Activated naive CD4-positive, alpha-beta T cell treated with anti-CD3 and anti-CD28 coated beads, Interleukin-2, amount 50 U/mL, for 72 hours (primary cell): ENCODE results near the gene MAGED1. TPM values are rescaled to one million over a fixed set of nuclear protein-coding genes. Genes with fewer than 3 reads are reported as not detected.
A peak's percentile ranks its signal among the peaks of the same experiment; 100 is the strongest.

ENCODE experiments used
- ATAC-seq, 2 donors: fragments of 150-1000 bp; cut with Tn5 transposase; 2 replicates each; pipeline ENCODE4 v1.10.0; 2021; ENCODE audit warnings: mild to moderate bottlenecking in 2 of 2, moderate library complexity in 2 of 2
- DNase-seq, 2 donors: peaks; one replicate each; pipeline ENCODE4 v3.0.0; 2021 to 2022; ENCODE audit warnings: low spot score in 2 of 2
- H3K27ac Mint-ChIP-seq, 2 donors: one replicate each; pipeline ENCODE4 v1.8.0; 2022; ENCODE audit warnings: mild to moderate bottlenecking in 2 of 2, mixed read lengths in 2 of 2
- H3K36me3 Mint-ChIP-seq, 2 donors: one replicate each; pipeline ENCODE4 v1.8.0; 2022; ENCODE audit warnings: mixed read lengths in 2 of 2
- H3K9me3 Mint-ChIP-seq, 2 donors: one replicate each; pipeline ENCODE4 v1.8.0; 2022; ENCODE audit warnings: mixed read lengths in 2 of 2
- total RNA-seq, 2 donors: library from RNA; stranded (reverse); gene quantifications; one replicate each; pipeline ENCODE4 v1.2.3, GENCODE V29; 2022

The MAGED1 gene, protein sequence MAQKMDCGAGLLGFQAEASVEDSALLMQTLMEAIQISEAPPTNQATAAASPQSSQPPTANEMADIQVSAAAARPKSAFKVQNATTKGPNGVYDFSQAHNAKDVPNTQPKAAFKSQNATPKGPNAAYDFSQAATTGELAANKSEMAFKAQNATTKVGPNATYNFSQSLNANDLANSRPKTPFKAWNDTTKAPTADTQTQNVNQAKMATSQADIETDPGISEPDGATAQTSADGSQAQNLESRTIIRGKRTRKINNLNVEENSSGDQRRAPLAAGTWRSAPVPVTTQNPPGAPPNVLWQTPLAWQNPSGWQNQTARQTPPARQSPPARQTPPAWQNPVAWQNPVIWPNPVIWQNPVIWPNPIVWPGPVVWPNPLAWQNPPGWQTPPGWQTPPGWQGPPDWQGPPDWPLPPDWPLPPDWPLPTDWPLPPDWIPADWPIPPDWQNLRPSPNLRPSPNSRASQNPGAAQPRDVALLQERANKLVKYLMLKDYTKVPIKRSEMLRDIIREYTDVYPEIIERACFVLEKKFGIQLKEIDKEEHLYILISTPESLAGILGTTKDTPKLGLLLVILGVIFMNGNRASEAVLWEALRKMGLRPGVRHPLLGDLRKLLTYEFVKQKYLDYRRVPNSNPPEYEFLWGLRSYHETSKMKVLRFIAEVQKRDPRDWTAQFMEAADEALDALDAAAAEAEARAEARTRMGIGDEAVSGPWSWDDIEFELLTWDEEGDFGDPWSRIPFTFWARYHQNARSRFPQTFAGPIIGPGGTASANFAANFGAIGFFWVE
- 10 to 100 TPM; 32.4 to 65.1 TPM for total RNA-seq

DNA sequence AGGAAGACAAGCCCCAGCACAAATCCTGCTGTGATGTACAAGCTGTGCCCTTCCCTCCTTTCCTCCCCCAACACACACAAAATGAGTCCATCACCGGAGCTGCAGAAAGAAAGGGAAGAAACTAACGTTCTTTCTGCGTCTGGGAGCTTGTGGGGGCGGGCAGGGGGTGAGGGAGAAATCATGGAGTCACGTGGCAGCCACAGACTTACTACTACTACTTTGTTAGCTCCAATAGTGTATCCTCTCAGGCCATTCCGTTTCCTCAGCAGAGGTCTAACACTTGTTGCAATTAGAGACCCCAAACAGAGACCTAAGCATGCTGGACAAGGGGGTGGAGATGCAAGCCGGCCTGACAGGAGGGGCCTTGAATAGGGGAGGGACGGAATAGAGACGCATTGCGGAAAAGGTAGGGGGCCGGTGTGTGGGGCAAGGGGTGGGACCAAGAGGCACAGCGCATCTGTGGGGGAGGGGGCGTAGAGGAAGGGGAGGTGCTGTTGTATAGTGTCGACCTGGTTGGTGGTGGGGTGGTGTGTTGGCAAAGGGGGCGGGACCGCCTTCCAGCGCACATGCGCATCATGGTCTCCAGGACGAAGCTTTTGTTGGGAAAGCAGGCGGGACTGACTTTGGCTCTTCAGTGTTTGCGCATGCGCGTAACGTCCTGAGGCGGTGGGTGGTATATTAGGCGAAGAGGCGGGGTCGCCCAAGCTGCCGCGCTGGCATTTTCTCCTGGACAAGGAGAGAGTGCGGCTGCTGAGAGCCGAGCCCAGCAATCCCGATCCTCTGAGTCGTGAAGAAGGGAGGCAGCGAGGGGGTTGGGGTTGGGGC is at the start of gene MAGED1:
Gene MAGED1, plus strand, starts transcription at position 703 of the 825 bp plus-strand sequence. CDS start 682 bp downstream, outside the sequence.
- peak; percentile 74 to 87 for DNase-seq
- peaks cover 0 to 20% of the 10 kb centered on the region in 2 donors for H3K36me3 Mint-ChIP-seq
- peak; percentile 96 to 98 for ATAC-seq
- H3K9me3 Mint-ChIP-seq, result no peaks in the 10 kb centered on the region
- peak within 1 kb of the TSS; percentile 92 to 97 for H3K27ac Mint-ChIP-seq

DNA sequence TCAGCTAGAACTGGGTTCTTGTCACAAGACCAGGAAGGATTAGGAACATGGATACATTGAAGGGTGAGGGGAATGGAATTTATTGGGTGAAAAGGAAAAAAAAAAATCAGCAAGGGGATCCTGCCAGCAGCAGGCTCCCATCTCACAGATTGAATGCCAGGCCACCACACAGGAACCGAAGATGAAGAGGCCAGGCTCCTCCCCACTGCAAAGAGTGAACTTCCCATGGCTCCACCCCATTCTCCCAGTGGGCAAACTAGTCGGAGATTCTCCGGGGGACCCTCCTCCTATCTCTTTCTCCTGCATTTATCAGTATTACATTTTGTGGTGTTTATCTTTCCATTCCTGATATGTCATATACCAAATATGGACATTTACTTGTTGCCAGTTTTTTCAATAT is 46.0 kb upstream of the MAGED1 start:
- Mint-ChIP-seq H3K9me3 (peaks cover 0 to 4% of the 10 kb centered on the region in 2 donors), H3K27ac (no peak overlapping the region), H3K36me3 (peaks cover 20 to 32% of the 10 kb centered on the region in 2 donors)
- DNase-seq (no peak), ATAC-seq (no peak)

- peaks cover 7 to 13% of the 10 kb centered on the region in 2 donors for H3K9me3 Mint-ChIP-seq
- peaks cover 38 to 40% of the 10 kb centered on the region in 2 donors for H3K36me3 Mint-ChIP-seq
- DNase-seq, result no peak
- no peak overlapping the region for H3K27ac Mint-ChIP-seq
- ATAC-seq, result peak in 1 of 2 donors; percentile 36
These were observed 41.8 kb upstream of the MAGED1 start for GRCh38 chrX:51851507-51852085.

- ATAC-seq, result no peak
- Mint-ChIP-seq H3K36me3 (peaks cover 44% of the 10 kb centered on the region in 2 donors), H3K9me3 (peaks cover 9 to 15% of the 10 kb centered on the region in 2 donors), H3K27ac (no peak overlapping the region)
- DNase-seq, result no peak
These were observed 41.3 kb upstream of the MAGED1 start for GRCh38 chrX:51852096-51852495.

DNA sequence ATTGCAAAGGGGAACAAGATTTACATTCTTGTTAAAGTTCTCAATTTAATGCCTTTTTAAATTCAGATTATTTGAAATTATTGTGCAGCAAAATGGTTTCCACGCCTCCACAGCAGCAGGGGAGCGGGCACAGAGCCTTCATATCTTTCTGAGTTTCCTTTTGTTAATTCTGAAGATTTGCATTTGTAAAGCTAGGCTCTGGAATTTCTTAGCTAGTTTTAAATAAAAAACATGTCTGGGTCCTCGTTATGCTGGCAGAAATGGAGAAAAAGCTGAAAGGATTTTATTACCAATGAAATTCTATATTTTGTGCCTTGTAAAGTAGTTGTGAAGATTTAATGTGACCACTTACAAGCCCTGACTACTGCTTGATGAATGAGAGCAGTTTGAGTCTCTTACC is 40.8 kb upstream of the MAGED1 start:
- no peak for ATAC-seq
- DNase-seq, result no peak
- H3K9me3 Mint-ChIP-seq, result peaks cover 9 to 15% of the 10 kb centered on the region in 2 donors
- H3K27ac Mint-ChIP-seq, result no peak overlapping the region
- H3K36me3 Mint-ChIP-seq, result peaks cover 48 to 49% of the 10 kb centered on the region in 2 donors

- Mint-ChIP-seq H3K9me3 (peaks cover 9 to 15% of the 10 kb centered on the region in 2 donors), H3K27ac (no peak overlapping the region), H3K36me3 (peaks cover 48 to 53% of the 10 kb centered on the region in 2 donors)
- ATAC-seq, result no peak
- DNase-seq, result no peak
These were observed 40.2 kb upstream of the MAGED1 start for GRCh38 chrX:51853251-51853650.

- no peak for ATAC-seq
- peaks cover 53 to 63% of the 10 kb centered on the region in 2 donors for H3K36me3 Mint-ChIP-seq
- DNase-seq, result no peak
- peaks cover 9 to 15% of the 10 kb centered on the region in 2 donors for H3K9me3 Mint-ChIP-seq
- no peak overlapping the region for H3K27ac Mint-ChIP-seq
These were observed 37.7 kb upstream of the MAGED1 start for GRCh38 chrX:51855698-51856097.

- DNase-seq, result no peak
- H3K27ac Mint-ChIP-seq, result no peak overlapping the region
- H3K36me3 Mint-ChIP-seq, result peaks cover 50 to 59% of the 10 kb centered on the region in 2 donors
- H3K9me3 Mint-ChIP-seq, result peaks cover 9 to 15% of the 10 kb centered on the region in 2 donors
- no peak for ATAC-seq
These were observed 36.2 kb upstream of the MAGED1 start for GRCh38 chrX:51857159-51857733.

- H3K27ac Mint-ChIP-seq, result peak overlapping the region in 1 of 2 donors; percentile 30
- H3K36me3 Mint-ChIP-seq, result peaks cover 35 to 45% of the 10 kb centered on the region in 2 donors
- no peak for DNase-seq
- H3K9me3 Mint-ChIP-seq, result peaks cover 9 to 10% of the 10 kb centered on the region in 2 donors
- ATAC-seq, result no peak
These were observed 32.7 kb upstream of the MAGED1 start for GRCh38 chrX:51860679-51861078.

DNA sequence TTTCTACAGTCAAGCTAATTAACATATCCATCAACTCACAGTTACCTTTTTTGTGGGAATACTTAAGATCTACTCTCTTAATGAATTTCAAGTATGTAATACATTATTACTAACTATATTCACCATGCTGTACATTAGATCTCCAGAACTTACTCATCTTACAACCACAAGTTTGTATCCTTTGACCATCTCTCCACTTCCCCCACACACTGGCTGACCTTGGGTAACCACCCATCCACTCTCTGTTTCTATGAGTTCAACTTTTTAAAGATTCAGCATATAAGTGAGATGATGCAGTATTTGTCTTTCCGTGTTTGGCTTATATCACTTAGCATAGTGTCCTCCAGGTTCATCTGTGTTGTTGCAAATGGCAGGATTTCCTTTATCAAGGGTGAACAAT is 30.5 kb upstream of the MAGED1 start:
- Mint-ChIP-seq H3K9me3 (peaks cover 4 to 5% of the 10 kb centered on the region in 2 donors), H3K27ac (no peak overlapping the region), H3K36me3 (peaks cover 16 to 30% of the 10 kb centered on the region in 2 donors)
- DNase-seq (no peak), ATAC-seq (peak in 1 of 2 donors; percentile 47)

- Mint-ChIP-seq H3K36me3 (peaks cover 15 to 19% of the 10 kb centered on the region in 2 donors), H3K27ac (no peak overlapping the region), H3K9me3 (peaks cover 4 to 9% of the 10 kb centered on the region in 2 donors)
- ATAC-seq, result no peak
- DNase-seq, result no peak
These were observed 27.2 kb upstream of the MAGED1 start for GRCh38 chrX:51866210-51866609.

GRCh38 chrX:51867626-51868025 is 25.8 kb upstream of the MAGED1 start:
- H3K36me3 Mint-ChIP-seq, result peaks cover 15 to 19% of the 10 kb centered on the region in 2 donors
- no peak for DNase-seq
- ATAC-seq, result no peak
- peaks cover 4 to 9% of the 10 kb centered on the region in 2 donors for H3K9me3 Mint-ChIP-seq
- H3K27ac Mint-ChIP-seq, result no peak overlapping the region

- DNase-seq (no peak), ATAC-seq (no peak)
- Mint-ChIP-seq H3K36me3 (peaks cover 4 to 5% of the 10 kb centered on the region in 2 donors), H3K9me3 (peaks cover 0 to 4% of the 10 kb centered on the region in 2 donors), H3K27ac (no peak overlapping the region)
These were observed 23.1 kb upstream of the MAGED1 start for GRCh38 chrX:51870354-51870753.

DNA sequence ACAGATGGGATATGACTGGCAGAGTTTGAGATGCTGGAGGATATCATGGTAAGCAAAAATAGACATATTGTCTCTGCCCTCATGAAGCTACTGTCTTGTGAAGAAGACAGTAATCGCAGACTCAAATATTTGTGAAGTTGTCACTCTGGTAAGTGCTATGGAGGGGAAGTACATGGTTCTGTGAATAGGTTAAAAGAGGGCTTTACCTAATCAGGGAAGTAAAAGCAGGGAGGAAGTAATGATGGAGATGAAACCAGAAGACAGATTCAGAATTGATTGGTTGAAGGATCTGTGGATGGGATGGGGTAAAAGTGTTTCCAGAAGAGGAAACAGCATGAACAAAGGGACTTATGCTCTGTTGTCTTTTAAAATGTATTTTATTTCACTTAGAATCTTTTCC is 19.3 kb upstream of the MAGED1 start:
- H3K36me3 Mint-ChIP-seq, result peaks cover 0 to 4% of the 10 kb centered on the region in 2 donors
- peaks cover 0 to 4% of the 10 kb centered on the region in 2 donors for H3K9me3 Mint-ChIP-seq
- ATAC-seq, result no peak
- H3K27ac Mint-ChIP-seq, result no peak overlapping the region
- DNase-seq, result no peak

DNA sequence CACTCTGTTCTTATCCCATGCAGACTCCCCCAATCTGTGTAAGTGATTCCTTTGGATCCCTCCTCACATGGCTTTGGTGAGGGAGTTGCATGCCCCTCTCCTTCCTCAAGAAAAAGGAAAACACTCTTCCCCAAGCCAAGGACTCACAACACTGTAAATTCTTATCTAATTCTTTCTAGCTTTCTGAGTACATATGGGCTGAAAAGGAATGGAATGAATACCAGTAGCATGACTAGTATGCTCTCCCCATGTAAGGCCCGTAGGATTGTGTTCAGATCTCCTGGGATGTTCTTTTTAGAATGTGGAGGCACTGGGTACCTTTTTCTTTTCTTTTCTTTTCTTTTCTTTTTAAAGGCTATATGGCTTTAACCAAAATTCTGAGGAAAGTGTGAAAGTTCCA is 17.0 kb upstream of the MAGED1 start:
- Mint-ChIP-seq H3K36me3 (no peaks in the 10 kb centered on the region), H3K9me3 (no peaks in the 10 kb centered on the region), H3K27ac (no peak overlapping the region)
- DNase-seq (no peak), ATAC-seq (no peak)

- H3K36me3 Mint-ChIP-seq, result no peaks in the 10 kb centered on the region
- no peaks in the 10 kb centered on the region for H3K9me3 Mint-ChIP-seq
- ATAC-seq, result no peak
- H3K27ac Mint-ChIP-seq, result no peak overlapping the region
- DNase-seq, result no peak
These were observed 15.4 kb upstream of the MAGED1 start for GRCh38 chrX:51878056-51878455.
